K562 (cell line): ENCODE data around the gene TBL1XR1. TPM values are rescaled to one million over a fixed set of nuclear protein-coding genes. Genes with fewer than 3 reads are reported as not detected.

ENCODE experiments used
- BRD4 ChIP-seq: fragments of 200-600 bp; sonication (generic); IDR thresholded peaks from 2 replicates; pipeline ENCODE4 v1.6.1; 2017; ENCODE audit warnings: inconsistent platforms
- CCNT2 ChIP-seq: IDR thresholded peaks from 2 replicates; pipeline ENCODE4 v1.6.1; 2011; ENCODE audit warnings: borderline replicate concordance, low read depth, mild to moderate bottlenecking, moderate library complexity, mixed read lengths, low read length; ENCODE audit not compliant: insufficient read length; ENCODE audit errors: extremely low read depth
- CREB1 ChIP-seq, 2 experiments: sonication (generic) in 1 of 2; formaldehyde crosslinking in 1 of 2; IDR thresholded peaks; 2 replicates each; pipeline versions ENCODE4 v1.6.1 to v1.8.0; 2012 to 2022; ENCODE audit warnings: inconsistent platforms in 1 of 2, mild to moderate bottlenecking in 1 of 2, missing genetic modification reagents in 1 of 2, moderate library complexity in 1 of 2
- DPF2 ChIP-seq: fragments of 450-650 bp; IDR thresholded peaks from 2 replicates; pipeline ENCODE4 v1.6.1; 2016
- ETV5 ChIP-seq: sonication (generic); formaldehyde crosslinking; IDR thresholded peaks from 2 replicates; pipeline ENCODE4 v1.4.0; 2020; ENCODE audit warnings: low read depth, mild to moderate bottlenecking, missing genetic modification reagents
- FOXM1 ChIP-seq, 2 experiments: fragments of 450-650 bp in 1 of 2; sonication (generic) in 1 of 2; formaldehyde crosslinking in 1 of 2; IDR thresholded peaks; 2 replicates each; pipeline versions ENCODE4 v1.6.1 to v1.9.0; 2017 to 2022; ENCODE audit warnings: low read depth in 2 of 2, mild to moderate bottlenecking in 2 of 2, missing genetic modification reagents in 1 of 2, moderate library complexity in 1 of 2
- GTF2A2 ChIP-seq: IDR thresholded peaks from 2 replicates; pipeline ENCODE4 v1.6.1; 2016; ENCODE audit warnings: mild to moderate bottlenecking, missing genetic modification characterization, missing compliant biosample characterization
- IRF2 ChIP-seq: sonication (generic); formaldehyde crosslinking; IDR thresholded peaks from 2 replicates; pipeline ENCODE4 v1.8.1; 2022; ENCODE audit warnings: mild to moderate bottlenecking, missing genetic modification reagents
- KDM1A ChIP-seq, 2 experiments: fragments of 450-650 bp; IDR thresholded peaks; 2 replicates each; pipeline ENCODE4 v1.6.1; 2016; ENCODE audit warnings: mild to moderate bottlenecking in 2 of 2
- KDM4B ChIP-seq, 2 experiments: fragments of 450-650 bp in 1 of 2; sonication (generic) in 1 of 2; IDR thresholded peaks; 2 replicates each; pipeline ENCODE4 v1.6.1; 2016 to 2017; ENCODE audit warnings: borderline replicate concordance in 2 of 2, antibody characterized with exemption in 1 of 2, low read depth in 1 of 2, mild to moderate bottlenecking in 1 of 2
- KDM5B ChIP-seq: fragments of 200-600 bp; sonication (generic); IDR thresholded peaks from 2 replicates; pipeline ENCODE4 v1.6.1; 2012; ENCODE audit warnings: low read depth, mild to moderate bottlenecking, moderate library complexity, low read length, control low read depth, inconsistent platforms; ENCODE audit not compliant: insufficient replicate concordance
- L3MBTL2 ChIP-seq: fragments of 450-650 bp; IDR thresholded peaks from 2 replicates; pipeline ENCODE4 v1.6.1; 2016; ENCODE audit warnings: mild to moderate bottlenecking, moderate library complexity
- MECOM ChIP-seq: fragments of 250-450 bp; sonication (Bioruptor Pico); IDR thresholded peaks from 2 replicates; pipeline ENCODE4 v1.8.0; 2022; ENCODE audit warnings: inconsistent platforms
- MEF2A ChIP-seq: IDR thresholded peaks from 2 replicates; pipeline ENCODE4 v1.6.1; 2011; ENCODE audit warnings: low read depth, mild to moderate bottlenecking, low read length, moderate library complexity; ENCODE audit not compliant: control insufficient read depth
- PTRF ChIP-seq: fragments of 450-650 bp; IDR thresholded peaks from 2 replicates; pipeline ENCODE4 v1.6.1; 2016; ENCODE audit warnings: mild to moderate bottlenecking, missing genetic modification characterization, missing compliant biosample characterization
- SMARCE1 ChIP-seq: fragments of 450-650 bp; IDR thresholded peaks from 2 replicates; pipeline ENCODE4 v1.7.1; 2016; ENCODE audit warnings: mild to moderate bottlenecking
- SMC3 ChIP-seq: conservative IDR thresholded peaks from 2 replicates; pipeline ENCODE4 v1.6.1; 2011; ENCODE audit warnings: low read depth, low read length, improper control_type of control experiment; ENCODE audit not compliant: insufficient read depth
- SRSF7 ChIP-seq: fragments of 200-400 bp; formaldehyde crosslinking; optimal IDR thresholded peaks from 2 replicates; pipeline ENCODE3; 2017; ENCODE audit warnings: mild to moderate bottlenecking, low read depth, low read length
- STAT5A ChIP-seq: IDR thresholded peaks from 2 replicates; pipeline ENCODE4 v1.6.1; 2012; ENCODE audit warnings: low read length, inconsistent platforms, borderline replicate concordance
- TCF3 ChIP-seq: sonication (generic); formaldehyde crosslinking; IDR thresholded peaks from 2 replicates; pipeline ENCODE4 v1.4.0; 2020; ENCODE audit warnings: mild to moderate bottlenecking, missing genetic modification reagents
- TFAM ChIP-seq: fragments of 250-450 bp; sonication (Bioruptor Pico); conservative IDR thresholded peaks from 2 replicates; pipeline ENCODE4 v1.5.0; 2021; ENCODE audit warnings: mild to moderate bottlenecking, moderate library complexity
- ZNF695 ChIP-seq: fragments of 450-650 bp; formaldehyde crosslinking; IDR thresholded peaks from 2 replicates; pipeline ENCODE4 v1.4.0; 2020; ENCODE audit warnings: mild to moderate bottlenecking, moderate library complexity
- polyA plus RNA-seq, 8 experiments: library from polyadenylated mRNA; depleted of rRNA in 4 of 8; stranded (reverse) in 5 of 8; unstranded in 3 of 8; fragments of >200 nt; fragmentation: Nextera tagmentation in 2 of 8; fragmentation: Illumina TruSeq in 1 of 8; extraction: Ambion mirVana in 2 of 8; extraction: Trizol in 1 of 8; gene quantifications; 2 replicates each; pipeline versions ENCODE4 v1.2.1 to v1.2.3, GENCODE V29; 2011 to 2014; ENCODE audit warnings: inconsistent platforms in 1 of 8, missing spikeins in 1 of 8
- total RNA-seq, 7 experiments: library from RNA; depleted of rRNA in 6 of 7; stranded (reverse); fragments of >200 nt in 6 of 7; fragmentation: Illumina TruSeq in 2 of 7; extraction: Trizol in 2 of 7; gene quantifications; 2 replicates each; pipeline versions ENCODE4 v1.2.1 to v1.2.3, GENCODE V29; 2011 to 2021; ENCODE audit warnings: low replicate concordance in 1 of 7
- TF ChIP-seq, protein P1 (sequence below): fragments of 450-650 bp; IDR thresholded peaks from one replicate; pipeline ENCODE4 v1.6.1; 2018; ENCODE audit warnings: mild to moderate bottlenecking, moderate library complexity; ENCODE audit not compliant: partially characterized antibody
- TF ChIP-seq, protein P2 (sequence below): fragments of 450-650 bp; formaldehyde crosslinking; IDR thresholded peaks from 2 replicates; pipeline ENCODE4 v1.4.0; 2020; ENCODE audit warnings: mild to moderate bottlenecking, moderate library complexity
- TF ChIP-seq, protein P3 (sequence below), 2 experiments: fragments of 250-450 bp in 1 of 2; fragments of 450-650 bp in 1 of 2; sonication (Bioruptor Pico) in 1 of 2; IDR thresholded peaks; 2 replicates each; pipeline versions ENCODE4 v1.6.1 to v1.8.0; 2016 to 2021; ENCODE audit warnings: mild to moderate bottlenecking in 2 of 2, moderate library complexity in 2 of 2, missing compliant biosample characterization in 1 of 2, missing genetic modification characterization in 1 of 2

TBL1XR1 gene
- total and polyA plus RNA-seq, 9 of the 15 experiments (the other 6 are each of a cell fraction or from before 2014, with no cell fraction given) = 19.6 to 171 (median 83.3) TPM

DNA sequence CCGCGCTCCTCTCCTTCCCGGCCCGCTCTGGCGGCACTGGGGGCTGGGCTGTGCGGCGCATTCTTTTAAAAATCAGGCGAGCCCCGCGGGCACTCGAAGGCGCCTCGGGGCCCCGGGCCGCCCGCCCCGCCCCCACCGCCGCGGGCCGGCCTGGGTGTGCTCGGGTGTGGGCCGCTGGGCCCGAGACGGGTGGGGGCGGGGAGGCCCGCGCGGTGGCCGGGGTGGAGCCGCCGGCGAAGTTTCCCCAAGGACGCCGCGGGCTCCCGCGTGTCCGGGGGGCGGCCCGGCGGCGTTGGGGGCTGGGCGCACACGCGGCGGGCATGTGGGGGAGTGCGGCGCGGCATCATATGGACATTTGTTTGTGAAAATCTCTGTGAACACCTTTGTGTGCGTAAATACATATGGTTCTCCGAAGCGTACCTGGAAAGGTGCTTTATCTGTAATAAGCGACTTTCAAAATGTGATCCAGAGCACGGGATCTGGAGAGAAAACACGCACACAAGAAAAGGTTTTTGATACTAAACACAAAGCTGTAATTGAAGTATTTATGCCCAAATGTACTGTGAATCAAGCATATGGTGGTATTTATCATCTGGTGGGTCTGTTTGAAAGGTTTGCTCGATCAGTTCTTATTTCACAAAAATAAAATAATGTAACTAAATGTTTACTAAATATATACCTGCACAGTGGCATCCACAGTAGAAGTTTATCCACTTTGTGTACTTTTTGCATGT is 612 bp upstream of the TBL1XR1 start (continued):
- TF ChIP-seq, protein P1, sequence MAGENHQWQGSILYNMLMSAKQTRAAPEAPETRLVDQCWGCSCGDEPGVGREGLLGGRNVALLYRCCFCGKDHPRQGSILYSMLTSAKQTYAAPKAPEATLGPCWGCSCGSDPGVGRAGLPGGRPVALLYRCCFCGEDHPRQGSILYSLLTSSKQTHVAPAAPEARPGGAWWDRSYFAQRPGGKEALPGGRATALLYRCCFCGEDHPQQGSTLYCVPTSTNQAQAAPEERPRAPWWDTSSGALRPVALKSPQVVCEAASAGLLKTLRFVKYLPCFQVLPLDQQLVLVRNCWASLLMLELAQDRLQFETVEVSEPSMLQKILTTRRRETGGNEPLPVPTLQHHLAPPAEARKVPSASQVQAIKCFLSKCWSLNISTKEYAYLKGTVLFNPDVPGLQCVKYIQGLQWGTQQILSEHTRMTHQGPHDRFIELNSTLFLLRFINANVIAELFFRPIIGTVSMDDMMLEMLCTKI = no peak
- TF ChIP-seq SRSF7 = no peak
- TF ChIP-seq CREB1 (IDR thresholded peaks at IDR 0.05) = no peak
- TF ChIP-seq CREB1 (CRISPR knock-in tag; IDR thresholded peaks at IDR 0.05) = no peak
- no peak for TF ChIP-seq GTF2A2 (tag)
- peak; percentile 43 for TF ChIP-seq FOXM1 (IDR thresholded peaks at IDR 0.05; ENCODE audit: low read depth)
- no peak for TF ChIP-seq FOXM1 (CRISPR knock-in tag; IDR thresholded peaks at IDR 0.05; ENCODE audit: low read depth)
- TF ChIP-seq KDM1A (IDR thresholded peaks at IDR 0.05) = no peak
- TF ChIP-seq MEF2A = no peak
- peak; percentile 48 for TF ChIP-seq DPF2
- TF ChIP-seq SMC3 = no peak
- no peak for TF ChIP-seq ETV5
- no peak for TF ChIP-seq STAT5A
- TF ChIP-seq TCF3 (CRISPR knock-in tag) = no peak
- no peak for TF ChIP-seq IRF2
- TF ChIP-seq KDM4B (IDR thresholded peaks at IDR 0.05; ENCODE audit: borderline replicate concordance in 2 of 2, low read depth in 1 of 2) = no peak
- no peak for TF ChIP-seq ZNF695
- TF ChIP-seq, protein P2, sequence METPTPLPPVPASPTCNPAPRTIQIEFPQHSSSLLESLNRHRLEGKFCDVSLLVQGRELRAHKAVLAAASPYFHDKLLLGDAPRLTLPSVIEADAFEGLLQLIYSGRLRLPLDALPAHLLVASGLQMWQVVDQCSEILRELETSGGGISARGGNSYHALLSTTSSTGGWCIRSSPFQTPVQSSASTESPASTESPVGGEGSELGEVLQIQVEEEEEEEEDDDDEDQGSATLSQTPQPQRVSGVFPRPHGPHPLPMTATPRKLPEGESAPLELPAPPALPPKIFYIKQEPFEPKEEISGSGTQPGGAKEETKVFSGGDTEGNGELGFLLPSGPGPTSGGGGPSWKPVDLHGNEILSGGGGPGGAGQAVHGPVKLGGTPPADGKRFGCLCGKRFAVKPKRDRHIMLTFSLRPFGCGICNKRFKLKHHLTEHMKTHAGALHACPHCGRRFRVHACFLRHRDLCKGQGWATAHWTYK (CRISPR knock-in tag) = 0 out of 2 replicates have a peak, but pooled peaks have one; percentile 38
- TF ChIP-seq KDM5B = no peak
- peak; percentile 97 for TF ChIP-seq CCNT2
- TF ChIP-seq SMARCE1 = no peak
- TF ChIP-seq, protein P3, sequence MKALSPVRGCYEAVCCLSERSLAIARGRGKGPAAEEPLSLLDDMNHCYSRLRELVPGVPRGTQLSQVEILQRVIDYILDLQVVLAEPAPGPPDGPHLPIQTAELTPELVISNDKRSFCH (CRISPR knock-in tag; IDR thresholded peaks at IDR 0.05) = no peak
- TF ChIP-seq, protein P3 (tag; IDR thresholded peaks at IDR 0.05) = no peak
- TF ChIP-seq L3MBTL2 = peak; percentile 50; the same call in 1 of the 2 replicates
- no peak for TF ChIP-seq BRD4
- no peak for TF ChIP-seq PTRF (tag)
- TF ChIP-seq TFAM (CRISPR knock-in tag) = no peak
- no peak for TF ChIP-seq MECOM (CRISPR knock-in tag)
